Left forelimb (tissue), 1 donor: ENCODE results near the gene AOPEP.
"Not testable (repeated sequence)": the region's sequence is repeated elsewhere in the genome, so short reads cannot be mapped to it uniquely, and the experiment has no call there.

Source experiments
- DNase-seq: peaks from one replicate; pipeline ENCODE4 v3.0.0-alpha.2; 2018; ENCODE audit warnings: low spot score

Gene AOPEP

DNA sequence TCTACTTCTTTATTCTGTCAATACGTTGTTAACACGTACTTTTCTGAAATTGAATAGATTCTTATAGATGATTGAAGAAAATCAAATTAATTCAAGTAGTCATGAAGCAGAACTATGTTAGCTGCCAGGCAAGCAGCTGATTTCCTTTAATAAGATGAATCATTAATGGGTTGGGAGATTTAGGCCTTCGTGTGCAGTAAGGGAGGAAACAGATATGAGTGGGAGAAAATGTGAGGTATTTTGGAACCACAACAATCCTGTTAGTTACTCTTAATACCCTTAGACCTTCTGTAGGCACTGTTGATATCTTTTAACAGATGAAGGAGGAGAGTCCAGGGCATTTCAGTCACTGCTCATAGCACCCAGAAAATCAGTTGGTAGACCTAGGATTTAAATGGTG, 121.0 kb downstream of the AOPEP start:
- DNase-seq, result no peak

DNA sequence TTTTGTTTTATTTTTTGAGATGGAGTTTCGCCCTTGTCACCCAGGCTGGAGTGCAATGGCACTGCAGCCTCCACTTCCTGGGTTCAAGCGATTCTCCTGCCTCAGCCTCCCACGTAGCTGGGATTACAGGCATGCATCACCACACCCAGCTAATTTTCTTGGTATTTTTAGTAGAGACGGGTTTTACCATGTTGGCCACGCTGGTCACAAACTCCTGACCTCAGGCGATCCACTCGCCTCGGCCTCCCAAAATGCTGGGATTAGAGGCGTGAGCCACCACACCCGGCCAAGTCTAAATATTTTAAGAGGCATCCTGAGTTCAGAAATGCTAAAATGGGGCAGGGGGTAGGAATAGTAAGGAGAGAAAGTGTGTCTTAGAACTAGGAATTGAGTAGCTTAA, 122.3 kb downstream of the AOPEP start:
- not testable (repeated sequence) for DNase-seq

DNA sequence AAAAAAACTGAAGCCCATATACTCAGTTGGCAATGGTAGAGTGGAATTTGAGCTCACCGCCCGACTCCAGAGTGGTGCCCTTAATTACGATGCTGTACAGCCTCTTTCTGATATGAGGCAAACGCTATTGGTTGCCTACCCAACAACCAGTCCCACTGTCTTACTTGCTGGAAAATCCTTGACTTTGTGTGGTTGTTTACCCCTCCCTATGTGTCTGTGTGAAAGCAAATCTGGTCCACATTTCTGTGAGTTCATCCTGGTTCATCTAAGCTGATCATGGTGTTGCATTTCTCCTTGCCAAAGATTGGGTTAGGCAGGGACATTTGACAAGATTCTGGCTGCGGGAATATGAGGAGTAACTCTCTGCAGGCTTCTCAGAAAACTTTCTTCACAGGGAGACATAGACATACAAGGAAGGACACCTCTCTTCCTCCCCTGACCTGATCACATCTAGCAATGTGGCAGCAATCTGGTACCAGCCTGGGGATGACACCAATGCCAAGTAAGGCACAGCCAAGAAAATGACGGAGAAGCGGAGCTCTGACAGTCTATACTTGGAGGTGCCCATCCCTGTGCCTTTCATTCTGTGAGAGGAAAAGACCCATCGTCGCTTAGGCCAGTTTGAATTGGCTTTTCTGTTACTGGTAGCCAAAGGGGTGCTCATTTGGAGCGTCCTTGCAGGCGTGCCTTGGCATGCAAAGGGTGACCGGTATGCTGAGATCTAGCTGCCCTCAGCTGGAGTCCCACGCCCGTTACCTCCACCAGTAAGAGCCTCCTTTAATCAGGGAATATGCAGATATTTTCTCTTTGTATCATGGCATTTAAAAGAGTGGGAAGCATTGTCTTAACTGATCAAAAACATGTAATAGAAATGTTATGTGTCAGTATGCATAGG, 124.3 kb downstream of the AOPEP start:
- DNase-seq, result no peak

DNA sequence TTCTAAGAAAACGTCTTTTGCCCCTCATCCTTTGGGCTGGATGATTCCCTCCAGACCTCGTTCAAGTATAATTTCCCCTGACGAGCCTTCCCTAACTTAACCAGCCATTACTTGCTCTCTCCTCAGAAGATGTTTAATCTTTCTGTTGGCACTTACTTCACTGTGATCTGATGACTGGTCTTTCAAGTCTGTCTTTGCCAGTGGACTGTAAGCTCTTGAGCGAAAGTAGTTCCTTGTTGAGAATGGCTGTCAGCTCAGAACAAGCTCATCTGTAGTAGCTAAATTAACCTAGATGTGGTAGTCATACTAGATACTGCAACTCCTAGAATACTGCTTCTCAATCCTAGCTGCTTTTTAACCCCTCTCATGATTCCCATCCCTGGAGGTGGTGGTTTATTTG, 125.0 kb downstream of the AOPEP start:
- DNase-seq, result no peak

DNA sequence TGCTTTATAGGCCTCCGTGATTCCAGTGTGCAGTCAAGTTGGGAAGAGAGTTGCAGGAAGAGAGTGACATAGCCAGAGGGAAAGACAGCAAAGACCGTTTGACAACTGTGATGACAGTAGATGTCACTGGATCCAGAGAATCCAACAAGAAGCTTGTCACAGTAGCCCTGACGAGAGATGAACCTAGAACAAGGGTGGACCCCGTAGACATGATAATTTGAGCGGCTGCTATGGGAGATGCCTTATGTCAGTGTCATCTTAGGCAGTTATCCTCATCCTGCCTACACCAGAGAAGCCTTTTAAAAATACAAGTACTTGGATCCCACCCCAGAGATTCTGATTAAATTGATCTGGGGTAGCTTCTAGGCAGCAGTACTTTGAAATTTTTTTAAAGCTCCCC, 125.4 kb downstream of the AOPEP start:
- DNase-seq, result no peak

DNA sequence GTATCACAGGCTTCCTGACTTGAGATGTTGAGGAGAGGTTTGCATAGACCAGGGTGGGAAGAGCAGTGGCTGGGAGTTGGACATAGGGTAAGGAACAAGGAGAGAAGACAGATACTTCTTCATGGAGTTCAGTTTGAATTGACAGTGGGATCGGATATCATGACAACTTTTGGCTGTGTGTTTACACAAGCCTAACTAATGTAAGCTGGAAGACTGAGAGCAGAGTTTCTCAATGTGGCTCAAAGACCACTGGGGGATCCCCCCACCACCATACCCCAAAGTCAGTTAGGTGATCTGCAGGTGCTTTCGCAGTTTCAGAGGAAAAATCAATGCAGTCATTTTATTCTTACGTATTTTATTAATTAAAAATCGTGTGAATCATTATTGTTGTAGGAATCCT, 125.9 kb downstream of the AOPEP start:
- DNase-seq, result no peak

DNA sequence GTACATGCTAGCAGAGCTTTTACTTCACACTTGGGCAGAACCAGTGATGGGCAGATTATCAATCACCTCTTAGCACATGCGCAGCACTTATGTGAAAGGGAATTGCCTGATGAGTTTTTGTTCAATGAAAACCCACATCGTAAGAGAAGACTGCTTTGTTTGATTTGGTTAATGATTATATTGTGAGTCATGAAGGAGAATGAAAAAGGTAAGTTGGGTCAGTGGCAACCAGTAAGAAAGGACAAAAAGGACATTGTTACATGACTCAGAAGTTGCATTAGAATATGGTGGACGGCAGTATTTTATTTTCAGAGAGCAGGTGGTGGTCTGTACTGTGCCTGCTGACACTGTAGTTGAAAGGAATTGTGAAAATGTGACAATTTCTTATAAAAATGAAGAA, 127.4 kb downstream of the AOPEP start:
- no peak for DNase-seq

DNA sequence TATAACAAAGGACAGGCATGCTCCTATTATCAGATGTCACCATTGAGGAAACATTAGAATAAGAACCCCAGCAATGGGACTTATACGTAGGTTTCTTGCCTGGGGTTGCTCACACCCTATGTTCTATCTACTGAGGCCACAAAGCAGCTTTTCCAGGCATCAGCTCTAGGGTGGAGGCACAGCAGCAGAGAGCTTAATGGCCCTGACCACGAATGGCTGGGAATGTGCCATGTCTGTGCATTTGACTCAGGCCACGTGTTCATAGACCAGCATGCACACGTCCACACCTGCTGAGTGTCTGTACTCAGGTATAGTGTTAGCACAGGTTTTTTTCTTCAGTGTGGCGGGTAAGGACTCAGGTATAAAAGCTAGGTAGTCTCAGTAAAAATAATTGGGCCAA, 129.4 kb downstream of the AOPEP start:
- DNase-seq, result no peak

DNA sequence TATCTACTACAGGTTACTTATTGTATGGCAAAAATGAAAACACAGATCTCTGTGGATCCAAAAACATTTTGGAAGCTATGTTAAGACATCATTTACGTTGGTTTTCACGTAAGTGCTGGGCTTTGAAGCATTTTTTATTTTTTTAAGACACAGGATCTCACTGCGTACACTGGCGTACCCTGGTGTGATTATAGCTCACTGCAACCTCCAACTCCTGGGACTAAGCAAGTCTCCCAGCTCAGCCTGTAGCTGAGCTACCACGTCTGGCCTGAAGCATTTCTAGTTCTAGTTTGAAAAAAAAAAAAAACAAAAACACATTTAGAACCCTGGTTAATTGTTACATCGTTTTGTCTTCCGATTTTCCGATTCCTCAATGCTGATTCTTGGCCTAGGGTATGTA, 131.3 kb downstream of the AOPEP start:
- no peak for DNase-seq

DNA sequence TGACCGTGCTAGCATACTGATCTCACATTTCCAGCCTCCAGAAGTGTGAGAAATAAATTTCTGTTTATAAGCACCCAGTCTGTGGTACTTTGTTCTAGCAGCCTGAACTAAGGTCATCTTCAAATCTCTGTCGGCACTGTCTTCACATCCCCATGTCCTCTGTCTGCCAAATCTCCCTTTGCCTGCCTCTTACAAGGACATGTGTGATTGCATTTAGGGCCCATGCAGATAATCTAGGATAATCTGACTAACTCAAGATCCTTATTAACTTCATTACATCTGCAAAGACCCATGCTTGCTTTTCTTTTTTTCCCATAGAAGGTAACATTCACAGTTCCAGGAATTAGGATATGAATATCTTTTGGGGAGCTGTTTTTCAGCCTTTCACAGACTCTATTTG, 132.7 kb downstream of the AOPEP start:
- no peak for DNase-seq

DNA sequence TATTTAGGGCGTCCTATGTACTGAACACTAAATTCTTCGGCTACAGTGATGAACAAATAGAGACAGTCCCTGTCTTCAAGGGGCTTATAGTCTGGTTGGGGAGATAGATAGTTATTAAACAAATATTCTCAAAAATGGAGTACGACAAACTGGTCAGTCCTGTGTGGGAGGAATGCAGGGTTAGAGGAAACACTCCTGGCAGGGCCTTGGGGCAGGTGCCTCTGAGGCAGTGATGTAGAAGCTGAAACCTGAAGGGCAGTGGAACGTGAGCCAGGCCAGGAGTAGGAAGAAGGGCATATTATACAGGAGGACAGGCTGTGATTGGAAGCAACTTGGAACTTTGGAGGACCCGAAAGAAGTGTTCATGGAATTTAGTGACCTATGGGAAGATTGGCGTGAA, 133.4 kb downstream of the AOPEP start:
- DNase-seq, result no peak

DNA sequence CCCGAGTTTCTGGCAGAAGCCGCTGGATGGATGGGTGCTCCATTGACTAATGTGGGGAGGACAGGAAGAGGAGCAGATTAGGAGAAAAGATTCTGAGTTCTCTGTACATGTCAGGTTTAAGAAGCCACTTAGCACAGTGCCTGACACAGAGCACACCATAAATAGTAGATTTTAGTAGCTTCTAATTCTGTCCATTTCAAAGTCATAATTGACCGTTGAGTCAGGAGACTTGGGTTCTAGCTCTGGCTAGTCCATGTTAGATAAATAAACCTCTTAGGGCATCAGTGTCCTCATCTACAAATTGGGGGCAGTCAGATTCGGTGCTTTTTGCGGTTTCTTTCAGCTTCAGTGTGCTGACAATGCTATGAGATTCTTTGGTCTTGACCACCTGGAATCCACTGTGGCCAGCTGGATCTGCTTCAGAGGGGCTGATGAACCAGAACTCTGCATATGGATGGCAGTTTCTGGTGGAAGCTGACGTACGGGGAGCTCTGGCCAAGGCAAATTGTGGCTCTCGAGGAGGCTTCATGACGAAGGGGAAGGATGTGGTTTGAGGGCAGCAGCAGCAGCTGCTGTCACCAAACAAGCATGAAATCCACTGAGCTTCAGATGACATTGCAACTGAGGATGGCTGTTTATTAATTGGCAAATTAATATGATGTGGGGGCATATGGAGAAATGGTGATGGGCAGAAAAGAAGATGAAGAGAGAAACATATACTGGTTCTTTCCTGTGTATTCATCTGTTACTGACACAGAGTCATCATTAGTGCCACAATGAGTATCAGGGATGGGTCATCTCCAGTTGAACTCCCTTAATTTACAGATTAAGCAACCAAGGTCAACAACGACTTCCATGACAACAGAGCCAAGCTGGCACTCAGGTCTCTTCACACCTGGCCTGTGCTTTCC, 134.4 kb downstream of the AOPEP start:
- no peak for DNase-seq

DNA sequence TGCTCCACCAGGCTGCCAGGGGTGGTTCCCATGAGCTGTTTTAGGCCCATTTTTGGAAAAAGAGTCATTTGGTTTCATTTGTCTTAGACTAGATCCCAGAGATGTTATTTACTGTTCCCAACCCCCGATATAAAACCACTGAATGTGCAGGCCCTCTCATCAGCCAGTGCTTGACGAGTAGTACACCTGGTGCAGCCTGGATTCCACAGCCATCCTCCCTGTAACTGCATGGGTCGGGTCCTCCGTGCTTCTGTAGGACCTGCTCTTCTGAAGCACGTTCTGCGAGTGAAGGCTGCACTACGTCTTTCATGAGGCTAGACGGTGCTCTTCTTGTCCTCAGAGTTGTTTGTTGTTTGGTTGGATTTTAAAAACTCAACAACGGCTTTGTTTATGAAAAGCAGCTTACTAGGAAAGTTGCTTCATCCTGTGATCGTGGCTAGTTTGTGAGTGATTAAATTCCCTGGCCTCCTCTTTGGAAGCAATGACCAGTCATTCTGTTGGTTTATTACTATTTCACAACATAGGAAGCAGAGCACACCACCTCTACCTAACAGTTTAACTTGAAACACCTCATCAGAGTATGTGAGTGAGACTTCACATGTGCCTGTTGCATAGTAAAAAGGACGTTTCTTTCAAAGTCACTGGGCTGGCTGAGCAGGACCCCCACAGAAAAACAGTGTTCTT, 135.2 kb downstream of the AOPEP start:
- no peak for DNase-seq

DNA sequence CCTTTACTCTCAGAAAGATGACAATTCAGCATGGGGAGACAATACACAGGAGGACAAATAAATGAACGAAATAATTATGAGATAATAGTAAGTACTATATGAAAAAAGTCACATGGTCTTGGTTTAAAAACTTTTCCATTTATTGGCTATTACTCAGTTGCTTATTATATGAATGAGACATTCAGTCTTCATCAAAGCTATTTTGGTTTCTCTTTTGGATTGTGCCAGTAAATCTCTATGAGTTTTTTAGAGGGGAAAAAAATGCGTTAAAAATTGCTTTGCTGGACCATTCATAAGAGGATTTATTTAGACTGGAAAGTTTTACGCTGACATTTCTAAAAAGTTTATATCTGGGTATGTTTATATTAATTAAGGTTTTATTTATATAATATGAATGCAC, 137.7 kb downstream of the AOPEP start:
- DNase-seq, result no peak

DNA sequence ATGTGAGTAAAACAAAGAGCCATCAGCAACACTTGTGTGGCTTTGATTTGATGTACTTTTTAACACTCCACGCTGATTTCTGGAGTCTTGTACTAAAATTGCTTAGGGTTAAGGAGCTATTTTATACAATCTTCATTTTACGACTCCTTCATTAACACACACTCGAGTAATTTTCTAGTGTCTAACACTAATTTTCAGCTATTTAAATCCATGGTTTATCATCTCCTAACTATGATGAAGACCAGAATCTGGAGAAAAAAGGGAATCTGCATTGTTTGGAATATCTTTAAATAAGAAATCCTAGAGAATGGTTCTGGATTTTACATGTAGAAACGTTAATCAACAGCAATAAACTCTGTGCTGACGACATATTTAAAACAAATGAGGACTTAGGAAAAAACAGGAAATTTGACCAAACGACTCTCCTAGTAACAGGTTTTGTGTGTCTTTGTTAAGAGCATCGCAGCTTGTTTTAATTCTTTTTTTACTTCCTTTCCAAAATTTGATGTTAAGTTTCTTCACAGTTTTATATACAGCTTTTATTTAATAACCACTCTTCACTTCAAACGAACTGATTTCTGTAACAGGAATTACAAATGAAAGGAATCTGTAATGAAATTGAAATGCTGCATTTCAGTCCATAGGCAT, 138.5 kb downstream of the AOPEP start:
- DNase-seq, result no peak

DNA sequence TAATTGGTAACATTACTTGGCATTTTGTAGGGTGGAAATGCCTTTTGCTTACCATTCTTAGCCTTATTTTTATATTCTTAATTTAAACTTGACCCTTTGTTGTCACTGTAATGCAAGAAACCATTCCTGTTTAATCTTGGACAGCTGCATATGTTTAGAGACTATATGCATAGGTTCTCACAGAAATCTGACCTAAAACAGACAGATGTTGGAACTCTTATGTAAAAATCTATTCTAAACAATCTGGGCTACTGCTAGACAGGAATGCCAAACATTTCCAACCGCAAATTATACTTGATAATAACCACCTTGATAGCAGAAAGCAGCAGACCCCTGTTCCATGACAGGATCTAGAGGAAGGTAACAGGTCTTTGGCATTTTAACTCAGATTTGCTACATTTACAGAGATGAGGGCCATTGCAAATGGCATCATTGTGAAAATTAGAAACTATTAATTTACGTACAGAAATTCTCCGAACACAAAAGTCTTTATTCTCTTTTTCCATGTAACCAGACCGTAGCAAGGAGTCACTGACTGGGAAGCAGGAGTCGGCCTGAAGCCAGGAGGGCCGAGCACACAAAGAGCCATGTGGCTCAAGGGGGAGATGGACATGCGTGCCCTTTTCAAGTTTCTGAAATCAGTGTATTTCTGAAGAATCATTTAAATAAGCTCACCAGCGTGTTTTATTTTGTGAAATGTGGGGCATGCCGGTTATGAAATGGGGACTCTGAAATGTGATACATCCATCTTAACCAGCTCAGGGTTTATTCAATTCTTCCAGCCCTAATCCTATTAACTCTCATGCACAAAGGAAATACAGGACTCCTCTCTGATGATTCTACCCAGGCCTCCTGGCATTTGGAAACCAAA, 139.3 kb downstream of the AOPEP start:
- DNase-seq, result no peak

DNA sequence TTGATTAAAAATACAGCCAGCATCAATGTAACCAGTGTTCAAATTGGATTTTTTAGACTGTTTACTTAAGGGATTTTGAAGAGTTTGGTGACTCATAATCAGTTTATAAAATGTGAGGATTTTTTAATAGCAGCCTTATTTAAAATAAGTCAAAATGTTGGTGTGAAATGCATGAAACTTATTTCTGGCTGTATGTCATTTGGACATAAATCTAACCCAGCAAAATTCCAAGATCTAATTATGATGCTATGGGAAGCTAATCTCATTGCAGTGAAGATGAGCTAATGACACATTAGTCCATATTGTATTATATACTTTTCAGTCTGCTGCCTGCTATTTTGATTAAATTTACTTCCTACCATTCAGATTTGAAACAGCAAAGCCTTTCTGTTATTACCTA, 140.3 kb downstream of the AOPEP start:
- no peak for DNase-seq

DNA sequence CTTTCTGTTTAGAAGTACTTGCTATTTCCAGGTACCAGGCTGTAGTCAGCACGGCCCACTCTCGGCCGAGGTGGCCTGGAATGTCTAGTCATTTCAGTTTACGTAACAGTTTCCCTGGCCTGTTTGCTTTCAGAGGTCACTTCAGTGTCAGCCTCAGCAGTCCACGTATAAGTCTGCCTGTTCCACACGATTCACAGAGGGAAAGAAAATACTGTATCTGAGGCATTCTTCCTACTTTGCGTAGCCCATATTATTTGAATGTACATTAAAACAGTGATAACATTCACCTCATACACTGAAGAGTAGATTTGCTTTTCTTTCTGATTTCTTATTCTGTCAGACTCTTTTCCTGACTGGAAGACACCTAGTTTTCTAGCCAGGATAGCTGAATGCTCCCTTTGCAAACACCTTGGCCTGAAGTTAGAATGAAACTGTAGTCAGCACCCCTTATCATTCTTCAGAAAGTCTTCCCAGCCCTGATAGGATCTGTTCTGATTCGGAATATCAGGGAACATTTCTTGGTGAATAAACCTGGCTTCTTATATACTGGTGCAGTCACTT, 140.9 kb downstream of the AOPEP start:
- no peak for DNase-seq

DNA sequence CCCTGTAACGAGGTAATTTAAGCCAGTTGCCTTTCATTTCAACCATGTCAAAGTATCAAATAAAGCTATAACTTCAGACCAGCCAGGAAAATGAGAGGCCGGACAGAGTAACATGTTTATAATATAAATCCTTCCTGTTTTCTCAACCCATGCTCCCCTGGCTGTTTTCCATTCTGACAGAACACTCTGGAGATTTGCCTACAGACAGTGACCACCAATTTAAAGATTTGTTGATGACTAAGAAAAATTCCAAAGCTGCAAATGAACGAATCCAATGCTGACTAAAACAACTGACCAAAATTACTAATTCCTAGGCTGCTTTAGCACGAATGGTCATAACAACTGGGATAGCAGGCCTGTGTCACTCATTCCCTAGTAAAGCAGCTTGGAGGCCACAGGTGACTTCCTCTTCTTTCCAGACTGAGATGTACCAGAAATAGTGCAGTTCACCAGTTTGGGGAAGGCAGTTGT, 141.4 kb downstream of the AOPEP start:
- no peak for DNase-seq

DNA sequence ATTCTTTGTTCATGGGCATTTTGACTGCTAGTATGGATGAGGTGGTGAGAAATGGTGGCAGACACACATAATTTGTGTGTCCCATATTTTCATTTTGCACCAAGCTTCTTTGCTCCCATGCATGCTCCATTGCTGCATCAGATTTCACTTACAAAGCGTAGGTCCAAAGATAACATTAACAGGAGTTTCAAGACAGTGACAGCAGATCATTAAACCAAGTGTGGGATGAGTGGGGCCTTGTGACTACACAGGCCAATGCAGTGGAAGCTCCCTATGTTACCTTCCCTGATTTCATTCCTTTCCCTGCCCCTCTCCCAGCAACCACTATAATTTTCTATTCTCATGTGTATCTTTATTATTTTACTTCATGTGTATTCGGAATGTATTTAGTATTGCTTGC, 142.0 kb downstream of the AOPEP start:
- DNase-seq, result no peak

DNA sequence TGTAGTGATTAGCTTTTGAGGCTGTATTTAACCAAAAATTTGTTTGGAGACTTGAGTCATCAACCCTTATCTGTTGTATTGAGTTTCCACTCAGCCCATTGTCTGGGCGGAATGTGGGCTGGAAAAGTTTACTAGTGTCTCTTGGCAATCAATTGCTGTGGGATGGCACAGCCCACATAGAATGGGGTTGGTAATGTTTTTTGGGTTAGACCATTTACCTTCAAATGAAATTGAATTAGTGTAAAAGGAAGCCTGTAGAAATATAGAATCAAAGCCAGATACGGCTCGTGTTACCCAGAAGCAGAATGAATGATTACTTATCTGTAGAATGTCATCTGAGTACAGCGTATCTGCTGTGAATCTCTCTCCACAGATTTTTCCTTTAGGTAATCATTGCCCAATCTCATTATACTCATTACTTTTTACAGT, 142.9 kb downstream of the AOPEP start:
- DNase-seq, result no peak
